ENCODE data around the gene IFNGR1. TPM values are rescaled to one million over a fixed set of nuclear protein-coding genes. Genes with fewer than 3 reads are reported as not detected.
A peak's percentile ranks its signal among the peaks of the same experiment; 100 is the strongest.

Gene IFNGR1
- total RNA-seq, 2 donors from 2014 or later, result 23.7 to 30.2 TPM

GRCh38 chr6:137171824-137172733, 47.1 kb downstream of the IFNGR1 start:
- no peaks in the 10 kb centered on the region for H3K4me1 ChIP-seq (ENCODE audit: control insufficient read depth, insufficient read depth, low read length)
- TF ChIP-seq, protein P1, sequence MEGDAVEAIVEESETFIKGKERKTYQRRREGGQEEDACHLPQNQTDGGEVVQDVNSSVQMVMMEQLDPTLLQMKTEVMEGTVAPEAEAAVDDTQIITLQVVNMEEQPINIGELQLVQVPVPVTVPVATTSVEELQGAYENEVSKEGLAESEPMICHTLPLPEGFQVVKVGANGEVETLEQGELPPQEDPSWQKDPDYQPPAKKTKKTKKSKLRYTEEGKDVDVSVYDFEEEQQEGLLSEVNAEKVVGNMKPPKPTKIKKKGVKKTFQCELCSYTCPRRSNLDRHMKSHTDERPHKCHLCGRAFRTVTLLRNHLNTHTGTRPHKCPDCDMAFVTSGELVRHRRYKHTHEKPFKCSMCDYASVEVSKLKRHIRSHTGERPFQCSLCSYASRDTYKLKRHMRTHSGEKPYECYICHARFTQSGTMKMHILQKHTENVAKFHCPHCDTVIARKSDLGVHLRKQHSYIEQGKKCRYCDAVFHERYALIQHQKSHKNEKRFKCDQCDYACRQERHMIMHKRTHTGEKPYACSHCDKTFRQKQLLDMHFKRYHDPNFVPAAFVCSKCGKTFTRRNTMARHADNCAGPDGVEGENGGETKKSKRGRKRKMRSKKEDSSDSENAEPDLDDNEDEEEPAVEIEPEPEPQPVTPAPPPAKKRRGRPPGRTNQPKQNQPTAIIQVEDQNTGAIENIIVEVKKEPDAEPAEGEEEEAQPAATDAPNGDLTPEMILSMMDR (conservative IDR thresholded peaks at IDR 0.05), result no peak
- H3K27ac ChIP-seq (ENCODE audit: low read depth, low read length), result no peak overlapping the region
- Mint-ChIP-seq H3K9me3 (peaks cover 53% of the 10 kb centered on the region), H3K27ac (no peak overlapping the region), H3K4me3 (no peak overlapping the region), H3K27me3 (ENCODE audit: insufficient read depth) (no peaks in the 10 kb centered on the region), H3K4me1 (no peaks in the 10 kb centered on the region), H3K36me3 (ENCODE audit: low read depth) (peaks cover 5% of the 10 kb centered on the region)
- H3K9ac ChIP-seq (ENCODE audit: extremely low read depth, low read length, poor library complexity, severe bottlenecking), result no peak overlapping the region
- H3K4me3 ChIP-seq (ENCODE audit: low read length), result no peak overlapping the region
- no peaks in the 10 kb centered on the region for H3K36me3 ChIP-seq (ENCODE audit: control insufficient read depth, insufficient read depth, low read length)
- 69 to 74% methylated on average over 6 to 13 of the region's 13 CpGs for WGBS, 2 experiments (ENCODE audit: insufficient coverage in 1 of 2, insufficient read length in 1 of 2)
- no peak for DNase-seq
- H3K9me3 ChIP-seq (ENCODE audit: control insufficient read depth, low read length), result peaks cover 21% of the 10 kb centered on the region
- H3K27me3 ChIP-seq (ENCODE audit: control insufficient read depth, insufficient read depth, low read length, poor library complexity, severe bottlenecking), result no peaks in the 10 kb centered on the region

DNA sequence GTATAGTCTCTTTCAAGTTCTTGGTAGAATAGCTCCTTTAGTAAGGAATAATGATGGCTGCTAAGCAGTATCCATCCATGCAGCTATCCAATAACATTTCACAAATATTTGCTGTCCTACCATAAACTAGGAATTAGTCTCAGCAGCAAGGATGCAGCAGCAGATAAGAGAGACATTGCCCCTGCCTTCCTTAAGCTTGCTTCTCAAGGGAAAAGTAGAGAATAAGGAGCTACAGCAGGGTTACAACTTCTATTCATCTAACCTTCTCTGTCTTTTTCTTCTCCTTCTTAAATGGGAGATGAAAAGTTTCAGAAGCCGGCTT, 48.2 kb downstream of the IFNGR1 start:
- no peak overlapping the region for H3K4me3 ChIP-seq (ENCODE audit: low read length)
- H3K4me1 Mint-ChIP-seq, result no peaks in the 10 kb centered on the region
- no peak overlapping the region for H3K4me3 Mint-ChIP-seq
- H3K9ac ChIP-seq (ENCODE audit: extremely low read depth, low read length, poor library complexity, severe bottlenecking), result no peak overlapping the region
- H3K27me3 ChIP-seq (ENCODE audit: control insufficient read depth, insufficient read depth, low read length, poor library complexity, severe bottlenecking), result no peaks in the 10 kb centered on the region
- DNase-seq, result no peak
- no peaks in the 10 kb centered on the region for H3K4me1 ChIP-seq (ENCODE audit: control insufficient read depth, insufficient read depth, low read length)
- no peak overlapping the region for H3K27ac Mint-ChIP-seq
- H3K36me3 ChIP-seq (ENCODE audit: control insufficient read depth, insufficient read depth, low read length), result no peaks in the 10 kb centered on the region
- no CpG with 5 or more reads among the region's 1 CpG for WGBS, 2 experiments (ENCODE audit: insufficient coverage in 1 of 2, insufficient read length in 1 of 2)
- peaks cover 63% of the 10 kb centered on the region for H3K9me3 Mint-ChIP-seq
- H3K9me3 ChIP-seq (ENCODE audit: control insufficient read depth, low read length), result peaks cover 21% of the 10 kb centered on the region
- TF ChIP-seq, protein P1 (conservative IDR thresholded peaks at IDR 0.05), result no peak
- peaks cover 5% of the 10 kb centered on the region for H3K36me3 Mint-ChIP-seq (ENCODE audit: low read depth)
- H3K27me3 Mint-ChIP-seq (ENCODE audit: insufficient read depth), result peaks cover 3% of the 10 kb centered on the region
- no peak overlapping the region for H3K27ac ChIP-seq (ENCODE audit: low read depth, low read length)

GRCh38 chr6:137170266-137171052, 48.7 kb downstream of the IFNGR1 start:
- peaks cover 5% of the 10 kb centered on the region for H3K36me3 Mint-ChIP-seq (ENCODE audit: low read depth)
- H3K4me3 Mint-ChIP-seq, result no peak overlapping the region
- Histone ChIP-seq H3K27ac (ENCODE audit: low read depth, low read length) (no peak overlapping the region), H3K9ac (ENCODE audit: extremely low read depth, low read length, poor library complexity, severe bottlenecking) (no peak overlapping the region), H3K4me1 (ENCODE audit: control insufficient read depth, insufficient read depth, low read length) (no peaks in the 10 kb centered on the region), H3K27me3 (ENCODE audit: control insufficient read depth, insufficient read depth, low read length, poor library complexity, severe bottlenecking) (no peaks in the 10 kb centered on the region), H3K36me3 (ENCODE audit: control insufficient read depth, insufficient read depth, low read length) (no peaks in the 10 kb centered on the region), H3K4me3 (ENCODE audit: low read length) (peak overlapping the region; percentile 20), H3K9me3 (ENCODE audit: control insufficient read depth, low read length) (peaks cover 24% of the 10 kb centered on the region)
- H3K27ac Mint-ChIP-seq, result no peak overlapping the region
- peaks cover 3% of the 10 kb centered on the region for H3K27me3 Mint-ChIP-seq (ENCODE audit: insufficient read depth)
- 93 to 96% methylated on average over 12 to 13 of the region's 13 CpGs for whole genome bisulfite sequencing, 2 experiments (ENCODE audit: insufficient coverage in 1 of 2, insufficient read length in 1 of 2)
- no peak for DNase-seq
- no peaks in the 10 kb centered on the region for H3K4me1 Mint-ChIP-seq
- TF ChIP-seq, protein P1 (conservative IDR thresholded peaks at IDR 0.05), result no peak
- H3K9me3 Mint-ChIP-seq, result peaks cover 68% of the 10 kb centered on the region
